NCI-H146 (cell line): Measurements from ENCODE around the gene NFIX.
"Not testable (repeated sequence)": the region's sequence is repeated elsewhere in the genome, so short reads cannot be mapped to it uniquely, and the experiment has no call there.

Experiments used
- DNase-seq: peaks from one replicate; lab custom pipeline; 2025; lab: John Stamatoyannopoulos, UW

NFIX gene

DNA sequence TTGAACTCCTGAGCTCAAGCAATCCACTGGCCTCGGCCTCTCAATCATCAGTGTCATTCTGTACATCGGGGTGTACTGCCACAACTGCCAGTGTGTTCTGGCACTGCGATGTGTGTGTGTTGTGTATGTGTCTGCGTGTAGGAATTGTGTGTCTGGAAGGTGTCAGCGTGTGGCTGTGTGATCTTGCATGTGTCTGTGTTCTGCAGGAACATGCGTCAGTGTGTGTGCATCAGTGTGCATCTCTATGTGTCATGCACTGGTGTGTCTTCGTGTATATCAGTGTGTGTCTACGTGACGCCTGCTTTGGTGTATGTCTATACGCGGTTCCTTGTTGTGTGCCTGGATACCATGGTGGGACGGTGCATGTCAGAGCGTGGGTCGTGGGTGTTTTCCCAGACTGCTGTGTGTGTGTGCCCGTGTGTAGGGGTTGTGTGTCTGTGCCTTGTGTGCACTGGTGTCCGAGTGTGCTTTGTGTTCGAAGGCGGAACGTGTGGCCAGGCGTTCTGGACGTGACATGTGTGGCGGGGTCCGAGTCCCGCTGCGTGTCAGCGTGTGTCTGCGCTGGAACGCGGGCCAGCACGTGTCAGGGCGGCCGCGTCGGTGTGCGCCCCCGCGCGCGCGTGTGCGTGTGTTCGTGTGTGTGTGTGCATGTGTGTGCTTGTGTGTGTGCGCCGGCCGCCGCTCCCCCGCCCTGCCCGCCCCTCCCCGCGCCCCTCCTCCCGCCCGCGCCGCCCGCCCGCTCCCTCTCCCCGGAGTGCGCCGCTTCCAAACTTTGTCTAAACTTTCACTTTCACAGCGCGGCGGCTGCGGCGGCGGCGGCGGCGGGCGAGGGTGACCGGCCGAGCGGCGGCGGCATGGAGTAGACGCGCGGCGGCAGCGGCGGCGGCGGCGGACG lies at the start of gene NFIX:
Gene NFIX (plus strand): TSS at position 775 of the 895 bp plus-strand sequence. CDS start 363 bp downstream, outside the sequence.
- DNase-seq, result no peak

DNA sequence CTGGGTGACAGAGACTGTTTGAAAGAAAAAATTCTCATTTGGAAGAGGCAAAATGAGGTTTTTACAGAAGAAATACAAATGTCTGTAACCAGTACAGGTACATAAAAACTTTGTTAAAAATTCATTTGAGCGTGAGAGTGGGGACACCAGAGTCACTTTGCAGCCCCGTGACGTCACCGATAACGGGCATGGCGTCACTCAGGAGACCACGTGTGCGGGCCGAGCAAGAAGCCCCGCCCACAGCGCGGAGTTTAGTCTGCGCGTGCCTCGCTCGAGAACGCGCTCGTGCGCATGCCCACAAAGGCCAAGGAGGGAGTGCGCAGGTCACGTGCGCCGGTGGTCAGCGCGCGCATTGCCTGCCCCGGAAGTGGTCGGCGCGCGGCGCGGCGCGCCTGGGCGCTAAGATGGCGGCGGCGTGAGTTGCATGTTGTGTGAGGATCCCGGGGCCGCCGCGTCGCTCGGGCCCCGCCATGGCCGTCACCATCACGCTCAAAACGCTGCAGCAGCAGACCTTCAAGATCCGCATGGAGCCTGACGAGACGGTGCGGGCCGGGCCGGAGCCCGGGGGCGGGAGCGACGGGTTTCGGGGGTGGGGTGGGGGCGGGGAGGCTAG lies 49.7 kb upstream of the NFIX start, which contains the start of gene RAD23A:
Gene RAD23A (plus strand): TSS at position 384 of the 613 bp plus-strand sequence. CDS start 87 bp downstream, at position 471.
- peak; percentile 99 for DNase-seq

DNA sequence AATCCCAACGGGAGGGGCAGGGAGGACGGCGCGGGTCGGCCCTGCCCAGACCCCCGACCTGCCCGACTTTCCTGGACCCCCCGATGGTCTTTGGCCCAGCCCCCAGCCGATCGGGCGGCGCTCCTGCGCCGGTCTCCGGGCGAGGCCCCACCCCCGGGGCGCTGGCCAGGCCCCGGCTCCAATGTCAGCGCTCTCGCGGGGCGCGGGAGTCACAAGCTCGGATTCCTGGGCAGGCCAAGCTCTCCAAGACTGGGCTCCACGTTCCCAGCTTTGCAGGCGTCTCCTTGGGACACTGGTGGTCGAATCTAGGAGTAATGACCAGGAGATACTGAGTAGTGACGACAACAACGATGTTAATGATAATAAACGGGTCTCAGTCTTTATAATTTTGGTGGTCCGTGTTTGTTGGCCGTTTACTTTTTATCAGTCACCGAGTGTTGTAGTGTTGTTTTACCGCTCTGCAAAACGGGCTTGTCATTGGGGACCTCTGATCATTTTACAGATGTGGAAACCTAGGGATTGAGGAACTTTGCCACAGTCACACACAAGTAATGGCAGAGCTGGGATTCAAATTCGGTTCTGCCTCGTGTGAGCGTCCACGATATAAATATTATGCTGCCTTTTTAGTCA lies 49.1 kb upstream of the NFIX start:
- peak; percentile 82 for DNase-seq

DNA sequence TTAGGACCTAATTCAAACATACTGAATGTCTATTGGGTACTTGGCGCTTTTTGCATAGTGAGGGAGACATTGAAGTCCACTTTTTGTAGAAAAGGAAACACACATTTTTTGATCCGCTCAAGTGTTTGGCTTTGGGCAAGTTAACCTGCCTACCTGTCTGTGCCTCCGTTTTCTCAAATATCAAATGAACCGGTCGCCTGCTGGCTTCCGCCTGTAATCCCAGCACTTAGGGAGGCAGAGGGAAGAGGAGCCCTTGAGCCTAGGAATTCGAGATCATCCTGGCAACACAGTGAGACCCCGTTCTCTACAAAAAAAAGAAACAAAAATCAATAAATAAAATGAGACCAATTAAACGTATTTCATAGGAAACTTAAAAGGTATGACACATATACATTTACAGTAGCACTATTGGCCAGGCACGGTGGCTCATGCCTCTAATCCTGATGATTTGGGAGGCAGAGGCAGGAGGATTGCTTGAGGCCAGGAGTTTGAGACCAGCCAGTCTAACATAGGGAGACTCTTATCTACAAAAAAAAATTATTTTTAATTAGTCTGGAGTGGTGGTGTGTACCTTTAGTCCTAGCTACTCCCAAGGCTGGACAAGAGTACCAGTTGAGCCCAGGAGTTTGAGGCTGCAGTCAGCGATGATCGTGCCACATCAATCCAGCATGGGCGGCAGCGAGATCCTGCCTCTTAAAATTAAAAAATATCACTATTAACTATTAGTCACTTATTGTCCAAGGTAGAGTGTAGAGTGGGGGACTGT lies 48.4 kb upstream of the NFIX start:
- DNase-seq, result no peak

DNA sequence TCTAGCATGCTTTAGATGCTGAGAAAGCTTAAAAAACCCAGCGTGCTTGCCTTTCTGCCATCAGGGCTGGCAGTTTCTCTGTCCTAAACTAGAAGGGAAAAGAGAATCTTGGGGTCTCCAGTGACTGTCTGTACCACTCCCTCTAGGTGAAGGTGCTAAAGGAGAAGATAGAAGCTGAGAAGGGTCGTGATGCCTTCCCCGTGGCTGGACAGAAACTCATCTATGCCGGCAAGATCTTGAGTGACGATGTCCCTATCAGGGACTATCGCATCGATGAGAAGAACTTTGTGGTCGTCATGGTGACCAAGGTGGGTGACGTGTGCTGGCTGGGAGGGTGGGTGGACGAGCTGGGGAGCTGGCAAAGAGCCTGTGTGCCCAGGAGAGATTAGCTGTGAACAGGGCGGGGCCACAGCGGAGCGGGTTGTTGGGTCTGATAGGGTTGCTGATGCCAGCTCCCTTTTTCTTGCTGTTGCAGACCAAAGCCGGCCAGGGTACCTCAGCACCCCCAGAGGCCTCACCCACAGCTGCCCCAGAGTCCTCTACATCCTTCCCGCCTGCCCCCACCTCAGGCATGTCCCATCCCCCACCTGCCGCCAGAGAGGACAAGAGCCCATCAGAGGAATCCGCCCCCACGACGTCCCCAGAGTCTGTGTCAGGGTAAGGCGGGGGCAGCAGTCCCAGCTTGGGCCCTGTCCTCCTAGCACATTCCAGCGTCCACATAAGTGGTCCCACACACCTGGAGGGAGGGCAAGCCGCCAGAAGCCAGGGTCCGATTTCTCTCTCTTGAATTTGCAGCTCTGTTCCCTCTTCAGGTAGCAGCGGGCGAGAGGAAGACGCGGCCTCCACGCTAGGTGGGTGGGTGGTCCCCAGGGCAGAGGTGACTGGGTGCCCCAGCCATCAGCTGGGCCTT lies 47.3 kb upstream of the NFIX start:
- DNase-seq, result no peak

DNA sequence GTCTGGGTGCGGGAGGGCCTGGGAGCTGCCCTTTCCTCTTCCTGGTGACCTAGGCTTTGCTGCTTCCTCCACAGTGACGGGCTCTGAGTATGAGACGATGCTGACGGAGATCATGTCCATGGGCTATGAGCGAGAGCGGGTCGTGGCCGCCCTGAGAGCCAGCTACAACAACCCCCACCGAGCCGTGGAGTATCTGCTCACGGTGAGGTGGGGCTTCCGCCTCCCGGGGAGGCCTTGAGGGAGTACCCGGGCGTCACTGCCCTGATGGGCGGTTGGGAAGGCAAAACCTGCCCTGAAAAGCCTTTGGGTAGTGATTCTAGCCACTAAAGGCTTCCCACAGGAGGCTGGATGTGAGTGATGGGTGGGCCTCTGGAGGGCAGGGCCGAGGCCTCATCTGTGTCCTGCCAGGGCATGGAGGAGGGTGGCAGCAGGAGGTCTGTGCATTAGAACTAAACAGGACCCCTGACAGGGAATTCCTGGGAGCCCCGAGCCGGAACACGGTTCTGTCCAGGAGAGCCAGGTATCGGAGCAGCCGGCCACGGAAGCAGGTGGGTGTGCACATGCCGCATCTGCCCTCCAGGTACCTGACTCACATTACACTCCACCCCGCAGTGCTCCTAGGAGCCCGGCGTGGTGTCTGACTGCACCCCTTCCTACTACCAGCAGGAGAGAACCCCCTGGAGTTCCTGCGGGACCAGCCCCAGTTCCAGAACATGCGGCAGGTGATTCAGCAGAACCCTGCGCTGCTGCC lies 46.5 kb upstream of the NFIX start:
- no peak for DNase-seq

DNA sequence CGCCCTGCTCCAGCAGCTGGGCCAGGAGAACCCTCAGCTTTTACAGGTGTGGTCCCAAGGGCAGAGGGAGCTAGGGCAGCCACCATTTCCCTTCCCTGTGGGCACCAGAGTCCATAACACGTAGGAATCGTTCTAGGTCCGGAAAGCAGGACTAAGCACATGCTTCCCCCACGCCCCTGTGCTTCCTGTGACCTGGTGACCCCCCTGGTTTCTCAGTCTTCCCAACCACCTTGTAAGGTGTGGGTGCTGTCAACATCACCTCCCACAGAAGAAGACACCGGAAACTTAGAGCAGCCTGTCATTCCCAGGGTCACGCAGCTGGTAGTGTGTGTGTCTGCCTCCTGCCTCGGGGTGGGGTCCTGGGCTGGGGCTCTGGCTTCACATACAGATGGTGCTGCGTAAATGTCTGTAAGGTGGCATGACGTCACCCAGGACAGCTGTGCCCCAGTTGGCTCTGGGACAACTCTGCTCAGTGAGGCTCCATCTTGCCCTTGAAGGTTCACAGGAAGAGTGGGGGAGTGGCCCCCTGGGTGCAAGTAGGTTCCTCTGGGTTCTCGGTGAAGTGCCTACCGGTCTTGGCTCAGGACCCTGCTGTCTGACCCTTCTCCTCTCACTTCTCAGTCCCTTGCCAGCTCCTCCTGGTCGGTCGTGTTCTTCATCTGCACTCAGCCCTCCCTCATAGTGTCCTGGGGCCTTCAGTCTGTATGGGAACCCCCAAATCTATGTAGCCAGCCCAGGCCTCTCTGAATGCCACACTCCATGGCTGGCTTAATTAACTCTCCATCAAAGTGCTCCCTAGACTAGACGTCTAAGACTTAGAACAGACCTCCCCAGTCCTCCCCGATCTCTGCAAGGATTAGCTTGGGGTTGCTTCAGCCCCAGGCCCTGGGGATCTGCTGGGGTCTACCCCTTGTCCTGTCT lies 45.7 kb upstream of the NFIX start:
- no peak for DNase-seq

DNA sequence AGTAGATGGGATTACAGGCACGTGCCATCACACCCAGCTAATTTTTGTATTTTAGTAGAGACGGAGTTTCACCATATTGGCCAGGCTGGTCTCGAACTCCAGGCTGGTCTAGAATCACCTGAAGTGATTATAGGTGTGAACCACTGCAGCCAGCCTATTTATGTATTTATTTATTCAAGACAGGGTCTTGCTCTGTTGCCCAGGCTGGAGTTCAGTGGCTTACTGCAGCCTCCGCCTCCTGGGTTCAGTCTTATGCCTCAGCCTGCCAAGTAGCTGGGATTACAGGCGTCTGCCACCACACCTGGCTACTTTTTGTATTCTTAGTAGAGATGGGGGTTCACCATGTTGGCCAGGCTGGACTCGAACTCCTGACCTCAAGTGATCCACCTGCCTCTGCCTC lies 43.2 kb upstream of the NFIX start:
- DNase-seq, result not testable (repeated sequence)

DNA sequence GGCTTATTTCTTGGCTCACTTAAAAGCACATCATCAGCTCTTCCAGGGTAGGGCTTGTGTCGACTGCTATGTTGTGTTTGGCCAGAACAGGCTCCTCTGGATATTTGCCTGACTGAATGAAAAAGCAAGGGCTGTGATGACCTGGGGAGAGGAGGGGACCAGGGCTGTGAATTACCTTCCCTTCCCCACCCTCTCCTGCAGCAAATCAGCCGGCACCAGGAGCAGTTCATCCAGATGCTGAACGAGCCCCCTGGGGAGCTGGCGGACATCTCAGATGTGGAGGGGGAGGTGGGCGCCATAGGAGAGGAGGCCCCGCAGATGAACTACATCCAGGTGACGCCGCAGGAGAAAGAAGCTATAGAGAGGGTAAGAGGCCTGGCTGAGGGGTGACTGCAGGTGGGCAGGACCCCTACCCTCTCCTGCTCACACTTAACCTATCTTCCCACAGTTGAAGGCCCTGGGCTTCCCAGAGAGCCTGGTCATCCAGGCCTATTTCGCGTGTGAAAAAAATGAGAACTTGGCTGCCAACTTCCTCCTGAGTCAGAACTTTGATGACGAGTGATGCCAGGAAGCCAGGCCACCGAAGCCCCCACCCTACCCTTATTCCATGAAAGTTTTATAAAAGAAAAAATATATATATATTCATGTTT lies 42.7 kb upstream of the NFIX start:
- DNase-seq, result no peak

DNA sequence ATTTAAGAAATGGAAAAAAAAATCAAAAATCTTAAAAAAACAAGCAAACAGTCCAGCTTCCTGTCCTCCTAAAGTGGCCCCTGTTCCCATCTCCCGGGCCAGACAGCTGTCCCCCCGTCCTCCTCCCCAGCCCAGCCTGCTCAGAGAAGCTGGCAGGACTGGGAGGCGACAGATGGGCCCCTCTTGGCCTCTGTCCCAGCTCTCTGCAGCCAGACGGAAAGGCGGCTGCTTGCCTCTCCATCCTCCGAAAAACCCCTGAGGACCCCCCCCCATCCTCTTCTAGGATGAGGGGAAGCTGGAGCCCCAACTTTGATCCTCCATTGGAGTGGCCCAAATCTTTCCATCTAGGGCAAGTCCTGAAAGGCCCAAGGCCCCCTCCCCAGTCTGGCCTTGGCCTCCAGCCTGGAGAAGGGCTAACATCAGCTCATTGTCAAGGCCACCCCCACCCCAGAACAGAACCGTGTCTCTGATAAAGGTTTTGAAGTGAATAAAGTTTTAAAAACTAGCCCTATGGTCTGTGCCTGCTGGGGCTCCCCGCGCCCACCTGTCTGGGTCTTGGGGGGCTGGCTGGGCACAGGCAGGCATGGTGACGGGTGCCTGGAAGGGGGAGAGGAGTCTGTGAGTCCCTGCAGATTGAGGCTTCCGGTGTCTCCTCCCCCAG lies 42.0 kb upstream of the NFIX start:
- DNase-seq, result no peak

DNA sequence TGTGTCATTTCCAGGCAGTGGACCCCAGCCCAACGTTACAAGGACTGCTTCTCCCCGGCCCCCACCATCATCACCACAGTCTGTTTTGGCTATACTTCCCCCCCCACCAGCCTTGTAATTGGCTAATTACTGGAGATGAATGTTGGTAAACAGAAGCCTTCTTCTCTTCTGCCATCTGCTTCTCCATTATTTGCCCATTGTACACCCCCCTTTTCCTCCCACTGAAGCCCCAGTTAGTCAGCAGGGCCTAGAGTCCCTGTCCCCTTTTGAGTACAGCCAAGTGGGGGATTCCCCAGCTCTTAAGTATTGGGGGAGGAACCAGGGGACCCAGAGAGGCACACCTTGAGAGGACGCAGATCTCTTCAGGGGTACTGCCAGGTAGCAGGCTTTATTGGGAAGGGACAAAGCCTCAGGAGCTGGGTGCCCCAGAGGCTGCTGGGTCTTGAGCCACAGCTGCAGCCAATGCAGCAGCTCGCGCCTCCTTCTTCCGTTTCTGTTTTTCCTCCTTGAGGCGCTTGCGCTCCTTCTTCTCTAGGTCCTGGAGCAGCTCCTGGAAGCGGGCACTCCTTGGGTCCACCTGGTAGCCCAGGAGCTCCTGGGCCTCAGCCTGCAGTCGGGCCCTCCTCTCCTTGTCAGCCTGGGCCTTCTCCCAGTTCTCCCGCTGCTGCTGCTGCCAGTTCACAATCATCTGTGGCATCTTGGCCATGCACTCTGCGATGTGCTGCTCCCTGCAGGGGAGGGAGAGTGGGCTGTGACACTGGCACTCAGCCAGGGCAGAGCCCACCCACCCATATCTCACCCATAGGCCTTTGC lies 41.3 kb upstream of the NFIX start:
- DNase-seq, result no peak

DNA sequence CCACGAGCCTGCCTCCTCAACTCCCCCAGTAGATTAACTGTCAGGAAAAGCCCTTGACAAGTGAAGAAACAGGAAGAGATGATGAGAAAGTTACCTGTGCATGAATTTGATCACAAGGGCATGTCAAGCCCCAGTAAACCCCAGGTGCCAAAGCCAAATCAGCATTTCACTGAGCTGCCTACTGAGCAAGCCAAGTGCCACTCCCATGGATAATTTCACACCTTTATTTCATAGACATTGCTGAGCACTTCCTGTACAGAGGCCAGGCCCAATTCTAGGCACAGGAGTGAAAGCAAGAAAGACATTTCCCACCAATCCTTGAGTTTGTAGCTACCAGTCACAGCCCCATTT lies 40.7 kb upstream of the NFIX start:
- DNase-seq, result no peak

DNA sequence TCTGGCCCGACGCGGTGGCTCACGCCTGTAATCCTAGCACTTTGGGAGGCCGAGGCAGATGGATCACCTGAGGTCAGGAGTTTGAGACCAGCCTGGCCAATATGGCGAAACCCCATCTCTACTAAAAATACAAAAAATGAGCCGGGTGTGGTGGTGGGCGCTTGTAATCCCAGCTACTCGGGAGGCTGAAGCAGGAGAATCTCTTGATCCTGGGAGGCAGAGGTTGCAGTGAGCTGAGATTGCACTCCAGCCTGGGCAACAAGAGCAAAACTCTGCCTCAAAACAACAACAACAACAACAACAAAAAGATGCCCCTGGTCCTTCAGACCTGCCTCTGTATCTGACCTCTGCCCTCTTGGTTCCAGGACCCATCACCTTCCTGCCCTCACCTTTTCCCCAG lies 39.7 kb upstream of the NFIX start:
- DNase-seq, result not testable (repeated sequence)

DNA sequence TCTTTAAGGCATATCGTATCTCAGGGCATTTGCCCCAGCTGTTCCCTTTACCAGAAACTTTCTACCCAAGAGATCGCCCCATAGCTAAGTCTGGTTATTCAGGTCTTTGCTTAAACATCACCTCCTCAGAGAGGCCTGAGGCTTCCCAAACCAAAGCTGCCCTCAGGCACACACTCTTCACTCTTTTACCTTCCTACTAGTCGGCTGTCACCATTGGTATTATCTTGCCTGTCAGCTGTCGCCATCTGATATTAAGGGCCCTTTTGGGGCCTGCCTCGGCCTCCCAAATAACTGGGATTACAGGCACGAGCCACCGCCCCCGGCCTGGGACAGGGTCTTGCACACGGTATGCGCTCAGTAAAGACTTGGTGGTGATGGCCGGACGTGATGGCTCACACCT lies 39.3 kb upstream of the NFIX start:
- no peak for DNase-seq

DNA sequence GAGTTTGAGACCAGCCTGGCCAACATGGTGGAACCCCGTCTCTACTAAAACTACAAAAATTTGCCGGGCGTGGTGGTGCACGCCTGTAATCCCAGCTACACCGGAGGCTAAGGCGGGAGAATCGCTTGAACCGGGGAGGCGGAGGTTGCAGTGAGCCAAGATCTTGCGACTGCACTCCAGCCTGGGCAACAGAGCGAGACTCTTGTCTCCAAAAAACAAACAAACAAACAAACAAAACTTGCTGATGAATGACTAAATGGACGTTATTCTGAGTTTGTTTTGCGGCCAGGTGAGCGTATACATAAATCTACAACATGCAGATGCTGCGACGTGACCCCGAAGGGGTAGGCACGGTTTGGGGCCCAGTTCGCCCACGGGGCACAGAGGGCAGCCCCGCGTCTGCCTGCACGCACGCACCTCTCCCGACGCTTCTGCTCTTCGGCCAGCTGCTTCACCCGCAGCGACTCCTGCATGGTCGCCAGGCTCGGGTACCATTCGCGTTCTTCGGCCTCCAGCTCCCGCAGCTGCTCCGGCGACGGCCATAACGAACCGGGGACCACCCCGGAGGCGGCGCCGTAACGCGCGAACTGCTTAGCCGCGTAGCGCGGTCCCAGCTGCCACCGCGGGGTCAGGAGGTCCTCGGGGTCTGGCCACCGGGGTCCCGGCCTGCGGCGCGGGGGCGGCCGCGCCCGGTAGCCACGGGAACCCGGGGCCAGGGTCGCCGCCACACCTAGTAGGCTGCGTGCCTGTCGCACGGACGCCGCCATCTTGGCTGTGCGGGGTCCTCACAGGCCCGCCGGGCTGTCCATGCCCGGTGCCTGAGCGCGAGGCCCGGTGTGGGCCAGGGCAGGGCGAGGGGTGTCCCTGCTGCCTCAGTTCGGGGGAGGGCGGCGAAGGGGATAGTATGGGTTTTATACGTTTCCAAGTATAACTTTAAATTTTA lies 38.6 kb upstream of the NFIX start, which contains the start of gene GADD45GIP1:
Gene GADD45GIP1 (minus strand): TSS at position 778 of the 943 bp plus-strand sequence. CDS start 11 bp downstream, at position 767.
- peak; percentile 92 for DNase-seq

DNA sequence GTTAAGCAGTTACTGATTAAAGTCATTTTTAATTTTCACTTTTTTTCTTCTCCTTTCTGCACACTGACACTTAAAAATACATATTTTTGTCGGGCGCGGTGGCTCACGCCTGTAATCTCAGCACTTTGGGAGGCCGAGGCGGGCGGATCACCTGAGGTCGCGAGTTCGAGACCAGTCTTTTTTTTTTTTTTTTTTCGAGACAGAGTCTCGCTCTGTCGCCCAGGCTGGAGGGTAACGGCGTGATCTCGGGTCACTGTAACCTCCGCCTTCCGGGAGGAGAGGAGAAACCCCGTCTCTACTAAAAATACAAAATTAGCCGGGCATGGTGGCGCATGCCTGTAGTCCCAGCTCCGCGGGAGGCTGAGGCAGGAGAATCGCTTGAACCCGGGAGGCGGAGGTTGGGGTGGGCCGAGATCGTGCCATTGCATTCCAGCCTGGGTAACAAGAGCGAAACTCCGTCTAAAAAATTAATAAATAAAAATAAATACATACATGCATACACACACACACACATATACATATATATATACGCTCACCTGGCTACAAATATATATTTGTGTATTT lies 37.8 kb upstream of the NFIX start:
- DNase-seq, result not testable (repeated sequence)
